GM19397 (cell line): ENCODE measurements around the gene TRPC4AP.

ENCODE experiments used
- ATAC-seq: cut with Tn5 transposase; IDR thresholded peaks from one replicate; pipeline ENCODE4 v1.9.1; 2021; ENCODE audit warnings: mild to moderate bottlenecking, moderate library complexity; ENCODE audit not compliant: unreplicated experiment

Gene TRPC4AP

GRCh38 chr20:34974246-34974645, 118.4 kb downstream of the TRPC4AP start:
- ATAC-seq, result no peak

GRCh38 chr20:34971561-34972235, 120.9 kb downstream of the TRPC4AP start:
- no peak for ATAC-seq

GRCh38 chr20:34970846-34971560, 121.6 kb downstream of the TRPC4AP start:
- ATAC-seq, result no peak

GRCh38 chr20:34970193-34970840, 122.3 kb downstream of the TRPC4AP start:
- ATAC-seq, result no peak

- ATAC-seq, result no peak
Observed at GRCh38 chr20:34968042-34968775, 124.4 kb downstream of the TRPC4AP start.

- no peak for ATAC-seq
Observed at GRCh38 chr20:34967421-34967820, 125.2 kb downstream of the TRPC4AP start.

- ATAC-seq, result no peak
Observed at GRCh38 chr20:34965051-34965450, 127.6 kb downstream of the TRPC4AP start.

GRCh38 chr20:34964486-34964885, 128.1 kb downstream of the TRPC4AP start:
- no peak for ATAC-seq

- ATAC-seq, result no peak
Observed at GRCh38 chr20:34956751-34957472, 135.7 kb downstream of the TRPC4AP start.

- no peak for ATAC-seq
Observed at GRCh38 chr20:34956041-34956458, 136.6 kb downstream of the TRPC4AP start.

GRCh38 chr20:34955231-34956040, 137.2 kb downstream of the TRPC4AP start, which contains the start of the genes GSS and MYH7B:
GSS (minus strand) TSS chr20:34955806; CDS start chr20:34951852, 3,954 bp downstream.
MYH7B (plus strand) TSS chr20:34955868; CDS start chr20:34978006, 22,138 bp downstream.
- ATAC-seq, result peak; percentile 86

GRCh38 chr20:34954904-34955230, 137.7 kb downstream of the TRPC4AP start:
- ATAC-seq, result no peak

GRCh38 chr20:34953960-34954359, 138.6 kb downstream of the TRPC4AP start:
- ATAC-seq, result no peak

- ATAC-seq, result no peak
Observed at GRCh38 chr20:34952671-34953070, 139.9 kb downstream of the TRPC4AP start.
